HG02610 (cell line): ENCODE results near the gene RNF44.
"Not testable (repeated sequence)": the region's sequence is repeated elsewhere in the genome, so short reads cannot be mapped to it uniquely, and the experiment has no call there.

ENCODE experiments used
- ATAC-seq: cut with Tn5 transposase; IDR thresholded peaks from one replicate; pipeline ENCODE4 v1.9.1; 2021; ENCODE audit warnings: mild to moderate bottlenecking, moderate library complexity; ENCODE audit not compliant: unreplicated experiment

RNF44 gene

GRCh38 chr5:176552332-176552869 is 15.2 kb upstream of the RNF44 start:
- ATAC-seq, result no peak

GRCh38 chr5:176550937-176551336 is 13.7 kb upstream of the RNF44 start:
- ATAC-seq, result not testable (repeated sequence)

GRCh38 chr5:176550275-176550831 is 13.2 kb upstream of the RNF44 start:
- ATAC-seq, result no peak

GRCh38 chr5:176549871-176550270 is 12.7 kb upstream of the RNF44 start:
- ATAC-seq, result no peak

- no peak for ATAC-seq
Measured at GRCh38 chr5:176548967-176549444, 11.8 kb upstream of the RNF44 start, which contains the start of gene CDHR2. Gene CDHR2 (plus strand): TSS chr5:176549342. CDS start chr5:176565353, 16,011 bp downstream.

- no peak for ATAC-seq
Measured at GRCh38 chr5:176547802-176548201, 10.6 kb upstream of the RNF44 start.

- ATAC-seq, result no peak
Measured at GRCh38 chr5:176545737-176546509, 8.7 kb upstream of the RNF44 start.

GRCh38 chr5:176545388-176545736 is 8.2 kb upstream of the RNF44 start:
- no peak for ATAC-seq

- ATAC-seq, result peak; percentile 76
Measured at GRCh38 chr5:176543428-176544182, 6.4 kb upstream of the RNF44 start.

- ATAC-seq, result peak; percentile 48
Measured at GRCh38 chr5:176542596-176543427, 5.6 kb upstream of the RNF44 start.

- no peak for ATAC-seq
Measured at GRCh38 chr5:176542135-176542595, 5.0 kb upstream of the RNF44 start.

- ATAC-seq, result no peak
Measured at GRCh38 chr5:176541338-176542134, 4.3 kb upstream of the RNF44 start.

- ATAC-seq, result no peak
Measured at GRCh38 chr5:176540956-176541337, 3.7 kb upstream of the RNF44 start.

GRCh38 chr5:176540476-176540899 is 3.3 kb upstream of the RNF44 start:
- ATAC-seq, result no peak

- no peak for ATAC-seq
Measured at GRCh38 chr5:176538989-176539384, 1.8 kb upstream of the RNF44 start.

- no peak for ATAC-seq
Measured at GRCh38 chr5:176538230-176538988, 1.2 kb upstream of the RNF44 start.

GRCh38 chr5:176537554-176538229 is 490 bp upstream of the RNF44 start:
- peak; percentile 71 for ATAC-seq

GRCh38 chr5:176536132-176536901 is 885 bp downstream of the RNF44 start:
- ATAC-seq, result no peak
